Liver (tissue), 9 donors: ENCODE data around the gene URM1. TPM values are rescaled to one million over a fixed set of nuclear protein-coding genes. Genes with fewer than 3 reads are reported as not detected.

Experiments used
- DNase-seq: peaks from one replicate; pipeline ENCODE4 v3.0.0-alpha.2; 2017; ENCODE audit warnings: low spot score
- H3K27ac ChIP-seq, 2 donors: one replicate each; pipeline ENCODE4 v1.7.0; 2013; ENCODE audit warnings: inconsistent platforms in 2 of 2, low read length in 2 of 2, control low read depth in 1 of 2, low read depth in 1 of 2, mild to moderate bottlenecking in 1 of 2
- H3K27me3 ChIP-seq, 4 donors: one replicate each; pipeline versions ENCODE4 v1.6.1 to v1.7.0; 2013; ENCODE audit warnings: low read length in 3 of 4, inconsistent platforms in 1 of 4, mild to moderate bottlenecking in 1 of 4, moderate library complexity in 1 of 4; ENCODE audit not compliant: control insufficient read depth in 4 of 4, insufficient read depth in 4 of 4
- H3K36me3 ChIP-seq, 4 donors: one replicate each; pipeline versions ENCODE4 v1.6.1 to v1.7.0; 2013; ENCODE audit warnings: low read length in 3 of 4, mild to moderate bottlenecking in 3 of 4, low read depth in 1 of 4, moderate library complexity in 1 of 4; ENCODE audit not compliant: control insufficient read depth in 4 of 4, insufficient read depth in 3 of 4
- H3K4me1 ChIP-seq, 4 donors: one replicate each; pipeline versions ENCODE4 v1.6.1 to v1.7.0; 2013; ENCODE audit warnings: low read length in 3 of 4, mild to moderate bottlenecking in 3 of 4, moderate library complexity in 1 of 4; ENCODE audit not compliant: control insufficient read depth in 4 of 4, insufficient read depth in 4 of 4
- H3K4me3 ChIP-seq, 3 donors: one replicate each; pipeline versions ENCODE4 v1.6.1 to v1.7.0; 2013; ENCODE audit warnings: low read length in 3 of 3, control low read depth in 1 of 3, low read depth in 1 of 3, mild to moderate bottlenecking in 1 of 3
- H3K9ac ChIP-seq, 2 donors: one replicate each; pipeline ENCODE4 v1.7.0; 2013; ENCODE audit warnings: low read length in 2 of 2, mild to moderate bottlenecking in 2 of 2, moderate library complexity in 2 of 2, control low read depth in 1 of 2, low read depth in 1 of 2
- H3K9me3 ChIP-seq, 4 donors: one replicate each; pipeline versions ENCODE4 v1.6.1 to v1.7.0; 2013; ENCODE audit warnings: low read length in 3 of 4; ENCODE audit not compliant: control insufficient read depth in 4 of 4
- EGR1 ChIP-seq, 2 donors: IDR thresholded peaks; 2 replicates each; pipeline ENCODE4 v1.6.1; 2016 to 2018; ENCODE audit warnings: antibody characterized with exemption in 2 of 2, low read depth in 2 of 2
- FOXA1 ChIP-seq: IDR thresholded peaks from 2 replicates; pipeline ENCODE4 v1.6.1; 2016; ENCODE audit warnings: antibody characterized with exemption
- FOXA2 ChIP-seq: IDR thresholded peaks from 2 replicates; pipeline ENCODE4 v1.6.1; 2016; ENCODE audit warnings: antibody characterized with exemption
- HNF4A ChIP-seq, 2 donors: conservative IDR thresholded peaks; 2 replicates each; pipeline ENCODE4 v1.6.1; 2016; ENCODE audit warnings: antibody characterized with exemption in 2 of 2, mild to moderate bottlenecking in 2 of 2
- HNF4G ChIP-seq: IDR thresholded peaks from 2 replicates; pipeline ENCODE4 v1.6.1; 2016; ENCODE audit warnings: antibody characterized with exemption
- JUND ChIP-seq, 2 donors: IDR thresholded peaks; 2 replicates each; pipeline ENCODE4 v1.6.1; 2016; ENCODE audit warnings: antibody characterized with exemption in 2 of 2
- NR2F2 ChIP-seq: IDR thresholded peaks from 2 replicates; pipeline ENCODE4 v1.6.1; 2016; ENCODE audit warnings: antibody characterized with exemption
- RAD21 ChIP-seq, 2 donors: IDR thresholded peaks; 2 replicates each; pipeline ENCODE4 v1.6.1; 2016; ENCODE audit warnings: antibody characterized with exemption in 2 of 2, mild to moderate bottlenecking in 2 of 2
- SP1 ChIP-seq: IDR thresholded peaks from 2 replicates; pipeline ENCODE4 v1.6.1; 2018; ENCODE audit warnings: antibody characterized with exemption, mild to moderate bottlenecking
- TAF1 ChIP-seq: conservative IDR thresholded peaks from 2 replicates; pipeline ENCODE4 v1.6.1; 2016; ENCODE audit warnings: antibody characterized with exemption, mild to moderate bottlenecking
- YY1 ChIP-seq: IDR thresholded peaks from 2 replicates; pipeline ENCODE4 v1.6.1; 2016; ENCODE audit warnings: antibody characterized with exemption, mild to moderate bottlenecking
- WGBS: extraction: QIAGEN DNeasy Blood & Tissue Kit; methylation state at CpG from one replicate; pipeline ENCODE4 v1.1.7; 2013; 5-methylcytosine and 5-hydroxymethylcytosine counted together
- polyA plus RNA-seq, 2 donors: library from polyadenylated mRNA; stranded (reverse) in 1 of 2; unstranded in 1 of 2; fragments of 200-250 nt in 1 of 2; fragments of >200 nt in 1 of 2; fragmentation: Nextera tagmentation in 1 of 2; extraction: Ambion mirVana in 1 of 2; gene quantifications; one replicate each; pipeline versions ENCODE4 v1.2.1 to v1.2.3, GENCODE V29; 2013 to 2015
- total RNA-seq, 2 donors: library from RNA; depleted of rRNA; stranded (reverse); fragments of >200 nt; gene quantifications; one replicate each; pipeline ENCODE4 v1.2.3, GENCODE V29; 2014
- TF ChIP-seq, protein P1 (sequence below): IDR thresholded peaks from 2 replicates; pipeline ENCODE4 v1.6.1; 2016; ENCODE audit warnings: antibody characterized with exemption, mild to moderate bottlenecking
- TF ChIP-seq, protein P2 (sequence below): IDR thresholded peaks from 2 replicates; pipeline ENCODE4 v1.6.1; 2016; ENCODE audit warnings: antibody characterized with exemption
- TF ChIP-seq, protein P3 (sequence below): IDR thresholded peaks from 2 replicates; pipeline ENCODE4 v1.6.1; 2016; ENCODE audit warnings: antibody characterized with exemption
- TF ChIP-seq, protein P4 (sequence below): fragments of 150-350 bp; IDR thresholded peaks from 2 replicates; pipeline ENCODE4 v1.5.1; 2017; ENCODE audit warnings: improper control_type of control experiment, low read depth, low read length; ENCODE audit not compliant: missing input control
- donor health status: healthy.
- donor health status: healthy.
- donor health status: healthy.
- donor health status: healthy.
- donor health status: healthy.

URM1 gene
- total and polyA plus RNA-seq, 4 donors = 12.1 to 35.0 (median 19.5) TPM

DNA sequence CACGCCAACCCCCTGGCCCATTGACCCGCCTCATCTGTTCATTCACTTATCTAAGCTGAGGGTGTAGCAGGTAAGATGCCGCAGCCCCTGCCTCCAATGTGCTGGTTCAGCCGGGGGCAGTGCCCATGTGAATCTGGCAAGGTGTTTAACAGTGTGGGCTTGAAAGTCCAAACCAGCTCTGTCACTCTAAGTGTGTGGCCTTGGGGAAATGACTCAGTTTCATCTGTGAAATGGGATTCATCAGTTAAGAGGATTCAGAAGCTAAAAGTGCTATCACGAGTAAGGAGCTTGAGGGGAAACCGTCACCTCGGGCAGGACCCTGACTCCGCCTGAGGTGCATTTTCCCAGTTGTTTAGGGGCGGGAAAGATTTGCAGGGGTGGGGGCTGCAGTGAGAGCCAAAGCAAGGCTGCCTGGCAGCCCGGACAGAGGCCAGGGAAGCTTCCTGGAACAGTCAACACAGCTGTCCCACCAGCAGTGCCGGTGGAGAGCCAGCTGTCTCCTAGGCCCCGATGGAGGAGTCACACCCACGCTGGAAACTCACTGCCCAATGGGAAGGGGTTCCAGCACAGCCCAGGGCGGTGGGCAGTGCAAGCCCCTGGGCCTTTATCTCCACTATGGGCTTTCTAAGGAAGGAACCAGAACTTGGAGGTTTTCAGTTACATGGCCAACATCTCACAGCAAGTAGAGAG lies 9.7 kb upstream of the URM1 start:
- H3K4me3 ChIP-seq = peak overlapping the region in 1 of 3 donors; percentile 51
- WGBS = 63% methylated on average over 14 of the region's 14 CpGs

More for the DNA sequence above, 9.7 kb upstream of the URM1 start:
- TF ChIP-seq, protein P1, sequence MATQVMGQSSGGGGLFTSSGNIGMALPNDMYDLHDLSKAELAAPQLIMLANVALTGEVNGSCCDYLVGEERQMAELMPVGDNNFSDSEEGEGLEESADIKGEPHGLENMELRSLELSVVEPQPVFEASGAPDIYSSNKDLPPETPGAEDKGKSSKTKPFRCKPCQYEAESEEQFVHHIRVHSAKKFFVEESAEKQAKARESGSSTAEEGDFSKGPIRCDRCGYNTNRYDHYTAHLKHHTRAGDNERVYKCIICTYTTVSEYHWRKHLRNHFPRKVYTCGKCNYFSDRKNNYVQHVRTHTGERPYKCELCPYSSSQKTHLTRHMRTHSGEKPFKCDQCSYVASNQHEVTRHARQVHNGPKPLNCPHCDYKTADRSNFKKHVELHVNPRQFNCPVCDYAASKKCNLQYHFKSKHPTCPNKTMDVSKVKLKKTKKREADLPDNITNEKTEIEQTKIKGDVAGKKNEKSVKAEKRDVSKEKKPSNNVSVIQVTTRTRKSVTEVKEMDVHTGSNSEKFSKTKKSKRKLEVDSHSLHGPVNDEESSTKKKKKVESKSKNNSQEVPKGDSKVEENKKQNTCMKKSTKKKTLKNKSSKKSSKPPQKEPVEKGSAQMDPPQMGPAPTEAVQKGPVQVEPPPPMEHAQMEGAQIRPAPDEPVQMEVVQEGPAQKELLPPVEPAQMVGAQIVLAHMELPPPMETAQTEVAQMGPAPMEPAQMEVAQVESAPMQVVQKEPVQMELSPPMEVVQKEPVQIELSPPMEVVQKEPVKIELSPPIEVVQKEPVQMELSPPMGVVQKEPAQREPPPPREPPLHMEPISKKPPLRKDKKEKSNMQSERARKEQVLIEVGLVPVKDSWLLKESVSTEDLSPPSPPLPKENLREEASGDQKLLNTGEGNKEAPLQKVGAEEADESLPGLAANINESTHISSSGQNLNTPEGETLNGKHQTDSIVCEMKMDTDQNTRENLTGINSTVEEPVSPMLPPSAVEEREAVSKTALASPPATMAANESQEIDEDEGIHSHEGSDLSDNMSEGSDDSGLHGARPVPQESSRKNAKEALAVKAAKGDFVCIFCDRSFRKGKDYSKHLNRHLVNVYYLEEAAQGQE = no peak
- TF ChIP-seq TAF1 (no peak), HNF4A (conservative IDR thresholded peaks at IDR 0.05) (no peak), FOXA1 (no peak), NR2F2 (no peak), JUND (IDR thresholded peaks at IDR 0.05) (no peak), YY1 (no peak), SP1 (no peak), FOXA2 (no peak), HNF4G (no peak), RAD21 (IDR thresholded peaks at IDR 0.05) (no peak), EGR1 (IDR thresholded peaks at IDR 0.05; ENCODE audit: low read depth in 2 of 2) (no peak)
- TF ChIP-seq, protein P2, sequence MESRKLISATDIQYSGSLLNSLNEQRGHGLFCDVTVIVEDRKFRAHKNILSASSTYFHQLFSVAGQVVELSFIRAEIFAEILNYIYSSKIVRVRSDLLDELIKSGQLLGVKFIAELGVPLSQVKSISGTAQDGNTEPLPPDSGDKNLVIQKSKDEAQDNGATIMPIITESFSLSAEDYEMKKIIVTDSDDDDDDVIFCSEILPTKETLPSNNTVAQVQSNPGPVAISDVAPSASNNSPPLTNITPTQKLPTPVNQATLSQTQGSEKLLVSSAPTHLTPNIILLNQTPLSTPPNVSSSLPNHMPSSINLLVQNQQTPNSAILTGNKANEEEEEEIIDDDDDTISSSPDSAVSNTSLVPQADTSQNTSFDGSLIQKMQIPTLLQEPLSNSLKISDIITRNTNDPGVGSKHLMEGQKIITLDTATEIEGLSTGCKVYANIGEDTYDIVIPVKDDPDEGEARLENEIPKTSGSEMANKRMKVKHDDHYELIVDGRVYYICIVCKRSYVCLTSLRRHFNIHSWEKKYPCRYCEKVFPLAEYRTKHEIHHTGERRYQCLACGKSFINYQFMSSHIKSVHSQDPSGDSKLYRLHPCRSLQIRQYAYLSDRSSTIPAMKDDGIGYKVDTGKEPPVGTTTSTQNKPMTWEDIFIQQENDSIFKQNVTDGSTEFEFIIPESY = no peak
- TF ChIP-seq, protein P3, sequence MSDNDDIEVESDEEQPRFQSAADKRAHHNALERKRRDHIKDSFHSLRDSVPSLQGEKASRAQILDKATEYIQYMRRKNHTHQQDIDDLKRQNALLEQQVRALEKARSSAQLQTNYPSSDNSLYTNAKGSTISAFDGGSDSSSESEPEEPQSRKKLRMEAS = no peak
- TF ChIP-seq, protein P4, sequence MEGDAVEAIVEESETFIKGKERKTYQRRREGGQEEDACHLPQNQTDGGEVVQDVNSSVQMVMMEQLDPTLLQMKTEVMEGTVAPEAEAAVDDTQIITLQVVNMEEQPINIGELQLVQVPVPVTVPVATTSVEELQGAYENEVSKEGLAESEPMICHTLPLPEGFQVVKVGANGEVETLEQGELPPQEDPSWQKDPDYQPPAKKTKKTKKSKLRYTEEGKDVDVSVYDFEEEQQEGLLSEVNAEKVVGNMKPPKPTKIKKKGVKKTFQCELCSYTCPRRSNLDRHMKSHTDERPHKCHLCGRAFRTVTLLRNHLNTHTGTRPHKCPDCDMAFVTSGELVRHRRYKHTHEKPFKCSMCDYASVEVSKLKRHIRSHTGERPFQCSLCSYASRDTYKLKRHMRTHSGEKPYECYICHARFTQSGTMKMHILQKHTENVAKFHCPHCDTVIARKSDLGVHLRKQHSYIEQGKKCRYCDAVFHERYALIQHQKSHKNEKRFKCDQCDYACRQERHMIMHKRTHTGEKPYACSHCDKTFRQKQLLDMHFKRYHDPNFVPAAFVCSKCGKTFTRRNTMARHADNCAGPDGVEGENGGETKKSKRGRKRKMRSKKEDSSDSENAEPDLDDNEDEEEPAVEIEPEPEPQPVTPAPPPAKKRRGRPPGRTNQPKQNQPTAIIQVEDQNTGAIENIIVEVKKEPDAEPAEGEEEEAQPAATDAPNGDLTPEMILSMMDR = no peak
- no peak for DNase-seq
- no peaks in the 10 kb centered on the region for H3K9me3 ChIP-seq
- no peak overlapping the region for H3K9ac ChIP-seq
- no peaks in the 10 kb centered on the region for H3K27me3 ChIP-seq
- no peak overlapping the region for H3K27ac ChIP-seq
- H3K4me1 ChIP-seq = peaks cover 3 to 22% (median 11%) of the 10 kb centered on the region in 4 donors
- no peaks in the 10 kb centered on the region for H3K36me3 ChIP-seq
